ENCODE measurements around the gene POMGNT2.

DNA sequence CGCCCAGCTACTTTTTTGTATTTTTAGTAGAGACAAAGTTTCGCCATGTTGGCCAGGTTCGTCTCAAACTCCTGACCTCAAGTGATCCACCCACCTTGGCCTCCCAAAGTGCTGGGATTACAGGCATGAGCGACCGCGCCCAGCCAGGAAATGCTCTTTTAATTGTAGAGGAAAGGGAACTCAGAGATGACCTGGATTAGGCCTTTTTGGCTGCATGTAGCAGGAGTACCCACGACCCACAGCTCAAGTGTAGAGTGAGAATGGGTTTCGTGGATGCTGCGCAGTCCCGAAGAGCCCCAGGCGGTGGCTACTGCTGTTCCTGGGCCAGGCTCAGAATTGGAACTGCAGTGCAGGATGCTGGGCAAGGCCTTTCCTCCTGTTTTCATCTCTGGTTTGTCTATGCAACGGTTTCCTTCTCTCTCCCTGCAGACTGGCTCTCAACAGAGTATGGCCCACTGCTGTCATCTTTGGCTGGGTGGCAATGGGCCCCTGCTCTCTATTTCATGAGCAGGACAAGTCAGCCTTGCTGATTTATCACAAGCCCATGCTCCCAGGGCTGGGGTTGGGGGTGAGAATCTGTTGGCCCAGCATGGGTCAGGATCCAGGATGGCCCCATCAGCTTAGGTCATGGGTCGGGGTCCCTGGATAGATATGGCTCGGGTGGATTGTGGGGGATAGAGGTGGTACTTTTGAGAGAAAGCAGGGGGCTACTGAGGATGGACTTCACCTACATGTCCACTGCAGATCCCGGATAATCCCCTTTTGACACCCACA lies 75.5 kb downstream of the POMGNT2 start:
- TF ChIP-seq, protein P1, sequence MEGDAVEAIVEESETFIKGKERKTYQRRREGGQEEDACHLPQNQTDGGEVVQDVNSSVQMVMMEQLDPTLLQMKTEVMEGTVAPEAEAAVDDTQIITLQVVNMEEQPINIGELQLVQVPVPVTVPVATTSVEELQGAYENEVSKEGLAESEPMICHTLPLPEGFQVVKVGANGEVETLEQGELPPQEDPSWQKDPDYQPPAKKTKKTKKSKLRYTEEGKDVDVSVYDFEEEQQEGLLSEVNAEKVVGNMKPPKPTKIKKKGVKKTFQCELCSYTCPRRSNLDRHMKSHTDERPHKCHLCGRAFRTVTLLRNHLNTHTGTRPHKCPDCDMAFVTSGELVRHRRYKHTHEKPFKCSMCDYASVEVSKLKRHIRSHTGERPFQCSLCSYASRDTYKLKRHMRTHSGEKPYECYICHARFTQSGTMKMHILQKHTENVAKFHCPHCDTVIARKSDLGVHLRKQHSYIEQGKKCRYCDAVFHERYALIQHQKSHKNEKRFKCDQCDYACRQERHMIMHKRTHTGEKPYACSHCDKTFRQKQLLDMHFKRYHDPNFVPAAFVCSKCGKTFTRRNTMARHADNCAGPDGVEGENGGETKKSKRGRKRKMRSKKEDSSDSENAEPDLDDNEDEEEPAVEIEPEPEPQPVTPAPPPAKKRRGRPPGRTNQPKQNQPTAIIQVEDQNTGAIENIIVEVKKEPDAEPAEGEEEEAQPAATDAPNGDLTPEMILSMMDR (IDR thresholded peaks at IDR 0.05; ENCODE audit: control extremely low read depth in 1 of 3, insufficient read depth in 1 of 3, low read depth in 1 of 3, low read length in 3 of 3) = no peak
- TF ChIP-seq JUN (IDR thresholded peaks at IDR 0.05; ENCODE audit: low read depth, low read length) (no peak), POLR2A (IDR thresholded peaks at IDR 0.05; ENCODE audit: control extremely low read depth in 1 of 2, low read depth in 2 of 2, low read length in 2 of 2) (no peak), SP1 (IDR thresholded peaks at IDR 0.05; ENCODE audit: low read depth, low read length) (no peak), POLR2AphosphoS5 (IDR thresholded peaks at IDR 0.05; ENCODE audit: low read depth, low read length) (no peak), RAD21 (IDR thresholded peaks at IDR 0.05 in 1 of 2, conservative IDR thresholded peaks at IDR 0.05 in 1 of 2; ENCODE audit: low read depth in 2 of 2, low read length in 2 of 2) (no peak), RXRA (IDR thresholded peaks at IDR 0.05; ENCODE audit: insufficient read depth, low read depth, low read length) (no peak), ATF2 (IDR thresholded peaks at IDR 0.05; ENCODE audit: low read length) (no peak), YY1 (IDR thresholded peaks at IDR 0.05; ENCODE audit: low read depth, low read length) (no peak), RFX5 (IDR thresholded peaks at IDR 0.05; ENCODE audit: borderline replicate concordance, low read depth, low read length) (no peak), MAFK (IDR thresholded peaks at IDR 0.05; ENCODE audit: low read depth, low read length) (no peak)
